HCT116 (cell line): Measurements from ENCODE around the gene BZW2. TPM values are rescaled to one million over a fixed set of nuclear protein-coding genes. Genes with fewer than 3 reads are reported as not detected.

Experiments used
- ATAC-seq: fragments of 200-7000 bp; cut with Tn5 transposase; 2 replicates; pipeline ENCODE4 v1.9.1; 2020; ENCODE audit warnings: mild to moderate bottlenecking, moderate library complexity
- BruUV-seq: library from RNA; stranded (reverse); fragments of 400-500 nt; replicated peaks from 2 replicates; lab custom pipeline; 2021; lab: Mats Ljungman, UMichigan
- CTCF ChIA-PET: fragments of 300-600 bp; sonication (Branson Sonifier 250); formaldehyde crosslinking; loops from one replicate; lab custom pipeline; 2021; ENCODE audit warnings: antibody characterized with exemption; lab: Charles Lee
- POLR2A ChIA-PET: fragments of 300-600, 350-600 bp; sonication (Branson Sonifier 250); formaldehyde crosslinking; loops from one replicate; lab custom pipeline; 2021; ENCODE audit warnings: antibody characterized with exemption; lab: Charles Lee
- RAD21 ChIA-PET, 2 experiments: fragments of 300-600 bp; sonication (Branson Sonifier 250); formaldehyde crosslinking; loops; one replicate each; lab custom pipeline; 2023; ENCODE audit warnings: low total read pairs in 2 of 2; ENCODE audit not compliant: uncharacterized antibody in 2 of 2, unreplicated experiment in 2 of 2, low non-redundant PET in 1 of 2; lab: Charles Lee
- DNase-seq: peaks from one replicate; pipeline ENCODE4 v3.0.0-alpha.2; 2010; ENCODE audit warnings: low read depth, low spot score
- H2AFZ ChIP-seq: fragments of 200-600 bp; shearing (Covaris generic), sonication (generic); 2 replicates; pipeline ENCODE4 v1.6.1; 2017; ENCODE audit warnings: low read depth, mixed run types, mixed read lengths, antibody characterized with exemption, low read length; ENCODE audit not compliant: poor library complexity, severe bottlenecking
- H3K27ac ChIP-seq: 2 replicates; pipeline ENCODE4 v1.5.1; 2012; ENCODE audit warnings: low read depth, low read length
- H3K27me3 ChIP-seq: fragments of 200-600 bp; sonication (generic); 2 replicates; pipeline ENCODE4 v1.6.1; 2016; ENCODE audit warnings: mixed run types, low read length, mixed read lengths; ENCODE audit not compliant: insufficient read depth
- H3K36me3 ChIP-seq, 2 experiments: fragments of 200-500 bp in 1 of 2; fragments of 200-600 bp in 1 of 2; sonication (Bioruptor generic) in 1 of 2; sonication (generic) in 1 of 2; 2 replicates each; pipeline versions ENCODE4 v1.5.1 to v1.6.1; 2014 to 2016; ENCODE audit warnings: low read length in 2 of 2, inconsistent platforms in 1 of 2, mixed read lengths in 1 of 2, mixed run types in 1 of 2; ENCODE audit not compliant: insufficient read depth in 2 of 2, control insufficient read depth in 1 of 2
- H3K4me1 ChIP-seq, 2 experiments: fragments of 200-600 bp in 1 of 2; sonication (generic) in 1 of 2; 2 replicates each; pipeline versions ENCODE4 v1.5.1 to v1.6.1; 2012 to 2017; ENCODE audit warnings: low read length in 2 of 2, inconsistent platforms in 1 of 2, mild to moderate bottlenecking in 1 of 2, mixed read lengths in 1 of 2, mixed run types in 1 of 2, moderate library complexity in 1 of 2; ENCODE audit not compliant: insufficient read depth in 2 of 2, control insufficient read depth in 1 of 2
- H3K4me2 ChIP-seq: fragments of 200-600 bp; sonication (generic); 2 replicates; pipeline ENCODE4 v1.6.1; 2017; ENCODE audit warnings: mixed run types, low read length, mixed read lengths
- H3K4me3 ChIP-seq, 2 experiments: fragments of 200-600 bp in 1 of 2; sonication (generic) in 1 of 2; replicated peaks in 1 of 2; 2 replicates each; pipeline ENCODE4 v1.5.1; 2011 to 2016; ENCODE audit warnings: low read length in 2 of 2, control low read depth in 1 of 2, low read depth in 1 of 2, mild to moderate bottlenecking in 1 of 2, mixed read lengths in 1 of 2, mixed run types in 1 of 2
- H3K79me2 ChIP-seq: fragments of 200-600 bp; sonication (generic); 2 replicates; pipeline ENCODE4 v1.6.1; 2017; ENCODE audit warnings: mild to moderate bottlenecking, mixed run types, low read length, moderate library complexity, mixed read lengths; ENCODE audit not compliant: insufficient read depth
- H3K9ac ChIP-seq: fragments of 200-600 bp; sonication (generic); 2 replicates; pipeline ENCODE4 v1.6.1; 2016; ENCODE audit warnings: low read length, mixed read lengths
- H3K9me2 ChIP-seq: fragments of 200-600 bp; sonication (generic), shearing (Covaris generic); 2 replicates; pipeline ENCODE4 v1.6.1; 2017; ENCODE audit warnings: mixed run types, mild to moderate bottlenecking, moderate library complexity; ENCODE audit not compliant: insufficient read depth
- H3K9me3 ChIP-seq, 2 experiments: fragments of 200-500 bp in 1 of 2; fragments of 200-600 bp in 1 of 2; sonication (Bioruptor generic) in 1 of 2; sonication (generic) in 1 of 2; 2 replicates each; pipeline ENCODE4 v1.6.1; 2014 to 2017; ENCODE audit warnings: low read length in 2 of 2, mixed read lengths in 2 of 2, inconsistent platforms in 1 of 2, low read depth in 1 of 2, mild to moderate bottlenecking in 1 of 2, mixed run types in 1 of 2, moderate library complexity in 1 of 2; ENCODE audit not compliant: control insufficient read depth in 1 of 2, insufficient read depth in 1 of 2
- H4K20me1 ChIP-seq: fragments of 200-600 bp; sonication (generic), shearing (Covaris generic); 2 replicates; pipeline ENCODE4 v1.6.1; 2017; ENCODE audit warnings: mixed run types, mild to moderate bottlenecking, moderate library complexity; ENCODE audit not compliant: insufficient read depth
- CBX3 ChIP-seq: IDR thresholded peaks from 2 replicates; pipeline ENCODE4 v1.6.1; 2012; ENCODE audit warnings: low read depth
- CEBPB ChIP-seq: IDR thresholded peaks from 2 replicates; pipeline ENCODE4 v1.6.1; 2012; ENCODE audit warnings: low read depth
- ELF1 ChIP-seq: IDR thresholded peaks from 2 replicates; pipeline ENCODE4 v1.6.1; 2012; ENCODE audit warnings: low read depth, borderline replicate concordance
- EZH2 ChIP-seq: fragments of 200-600 bp; sonication (generic); IDR thresholded peaks from 2 replicates; pipeline ENCODE4 v1.6.1; 2017; ENCODE audit warnings: antibody characterized with exemption, mixed run types
- EZH2phosphoT487 ChIP-seq: fragments of 200-600 bp; IDR thresholded peaks from 2 replicates; pipeline ENCODE4 v1.6.1; 2018; ENCODE audit warnings: antibody characterized with exemption, borderline replicate concordance
- FOSL1 ChIP-seq: IDR thresholded peaks from 2 replicates; pipeline ENCODE4 v1.6.1; 2012; ENCODE audit warnings: low read depth
- JUND ChIP-seq: IDR thresholded peaks from 2 replicates; pipeline ENCODE4 v1.6.1; 2012
- POLR2A ChIP-seq: IDR thresholded peaks from 2 replicates; pipeline ENCODE4 v1.7.0; 2011; ENCODE audit warnings: borderline replicate concordance; ENCODE audit not compliant: insufficient read depth, insufficient read length; ENCODE audit errors: extremely low read depth
- RAD21 ChIP-seq: IDR thresholded peaks from 2 replicates; pipeline ENCODE4 v1.6.1; 2012; ENCODE audit warnings: low read depth, mild to moderate bottlenecking
- SP1 ChIP-seq: IDR thresholded peaks from 2 replicates; pipeline ENCODE4 v1.6.1; 2012; ENCODE audit warnings: low read depth
- intact Hi-C: fragments of 100-400 bp; cut with micrococcal nuclease; formaldehyde crosslinking; loops from 2 replicates; pipeline ENCODE4 v1.10.0; 2022
- total RNA-seq: library from RNA; stranded (reverse); gene quantifications from one replicate; pipeline ENCODE4 v1.2.1, GENCODE V29; 2021; ENCODE audit not compliant: unreplicated experiment
- TF ChIP-seq, protein P1 (sequence below): IDR thresholded peaks from 2 replicates; pipeline ENCODE4 v1.6.1; 2012; ENCODE audit warnings: low read depth
- TF ChIP-seq, protein P2 (sequence below): IDR thresholded peaks from 2 replicates; pipeline ENCODE4 v1.6.1; 2012
- TF ChIP-seq, protein P3 (sequence below): IDR thresholded peaks from 2 replicates; pipeline ENCODE4 v1.6.1; 2011; ENCODE audit warnings: mild to moderate bottlenecking, low read length, moderate library complexity; ENCODE audit not compliant: insufficient replicate concordance; ENCODE audit errors: extremely low read depth

The BZW2 gene
- total RNA-seq, 1 experiment from 2014 or later, result 119 TPM

- TF ChIP-seq EZH2 (no peak), SP1 (no peak), RAD21 (no peak), POLR2A (no peak), CBX3 (no peak), FOSL1 (no peak), CEBPB (no peak)
- TF ChIP-seq, protein P1, sequence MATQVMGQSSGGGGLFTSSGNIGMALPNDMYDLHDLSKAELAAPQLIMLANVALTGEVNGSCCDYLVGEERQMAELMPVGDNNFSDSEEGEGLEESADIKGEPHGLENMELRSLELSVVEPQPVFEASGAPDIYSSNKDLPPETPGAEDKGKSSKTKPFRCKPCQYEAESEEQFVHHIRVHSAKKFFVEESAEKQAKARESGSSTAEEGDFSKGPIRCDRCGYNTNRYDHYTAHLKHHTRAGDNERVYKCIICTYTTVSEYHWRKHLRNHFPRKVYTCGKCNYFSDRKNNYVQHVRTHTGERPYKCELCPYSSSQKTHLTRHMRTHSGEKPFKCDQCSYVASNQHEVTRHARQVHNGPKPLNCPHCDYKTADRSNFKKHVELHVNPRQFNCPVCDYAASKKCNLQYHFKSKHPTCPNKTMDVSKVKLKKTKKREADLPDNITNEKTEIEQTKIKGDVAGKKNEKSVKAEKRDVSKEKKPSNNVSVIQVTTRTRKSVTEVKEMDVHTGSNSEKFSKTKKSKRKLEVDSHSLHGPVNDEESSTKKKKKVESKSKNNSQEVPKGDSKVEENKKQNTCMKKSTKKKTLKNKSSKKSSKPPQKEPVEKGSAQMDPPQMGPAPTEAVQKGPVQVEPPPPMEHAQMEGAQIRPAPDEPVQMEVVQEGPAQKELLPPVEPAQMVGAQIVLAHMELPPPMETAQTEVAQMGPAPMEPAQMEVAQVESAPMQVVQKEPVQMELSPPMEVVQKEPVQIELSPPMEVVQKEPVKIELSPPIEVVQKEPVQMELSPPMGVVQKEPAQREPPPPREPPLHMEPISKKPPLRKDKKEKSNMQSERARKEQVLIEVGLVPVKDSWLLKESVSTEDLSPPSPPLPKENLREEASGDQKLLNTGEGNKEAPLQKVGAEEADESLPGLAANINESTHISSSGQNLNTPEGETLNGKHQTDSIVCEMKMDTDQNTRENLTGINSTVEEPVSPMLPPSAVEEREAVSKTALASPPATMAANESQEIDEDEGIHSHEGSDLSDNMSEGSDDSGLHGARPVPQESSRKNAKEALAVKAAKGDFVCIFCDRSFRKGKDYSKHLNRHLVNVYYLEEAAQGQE, result no peak
- TF ChIP-seq, protein P2, sequence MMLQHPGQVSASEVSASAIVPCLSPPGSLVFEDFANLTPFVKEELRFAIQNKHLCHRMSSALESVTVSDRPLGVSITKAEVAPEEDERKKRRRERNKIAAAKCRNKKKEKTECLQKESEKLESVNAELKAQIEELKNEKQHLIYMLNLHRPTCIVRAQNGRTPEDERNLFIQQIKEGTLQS, result no peak
- TF ChIP-seq, all 23 proteins: peak for 0
These were observed 94.6 kb downstream of the BZW2 start (continued) for GRCh38 chr7:16740623-16740953.

DNA sequence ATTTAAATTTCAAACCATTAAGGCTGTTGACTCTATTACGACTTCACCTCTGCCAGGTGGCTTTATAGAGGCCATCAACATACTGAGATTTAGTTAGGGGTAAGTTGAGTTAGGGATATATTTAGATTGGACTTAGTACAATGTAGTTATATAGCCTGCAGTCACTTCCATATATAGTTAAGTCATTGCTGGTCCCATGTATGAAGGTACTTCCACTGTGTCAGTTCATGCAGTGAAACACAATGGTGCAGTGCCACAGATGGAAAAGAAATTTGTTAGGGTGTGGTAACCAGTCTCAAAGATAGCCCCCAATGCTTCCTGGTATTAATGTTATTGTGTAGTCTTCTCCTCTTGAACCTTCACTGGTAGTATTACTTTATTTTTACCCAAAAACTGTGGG, 95.0 kb downstream of the BZW2 start:
- ChIA-PET CTCF (no interaction called here), RAD21 (no interaction called here), POLR2A (no interaction called here)
- no peak for DNase-seq
- TF ChIP-seq ELF1, result no peak
- no peak for TF ChIP-seq JUND
- TF ChIP-seq EZH2phosphoT487, result no peak
- TF ChIP-seq, protein P3, sequence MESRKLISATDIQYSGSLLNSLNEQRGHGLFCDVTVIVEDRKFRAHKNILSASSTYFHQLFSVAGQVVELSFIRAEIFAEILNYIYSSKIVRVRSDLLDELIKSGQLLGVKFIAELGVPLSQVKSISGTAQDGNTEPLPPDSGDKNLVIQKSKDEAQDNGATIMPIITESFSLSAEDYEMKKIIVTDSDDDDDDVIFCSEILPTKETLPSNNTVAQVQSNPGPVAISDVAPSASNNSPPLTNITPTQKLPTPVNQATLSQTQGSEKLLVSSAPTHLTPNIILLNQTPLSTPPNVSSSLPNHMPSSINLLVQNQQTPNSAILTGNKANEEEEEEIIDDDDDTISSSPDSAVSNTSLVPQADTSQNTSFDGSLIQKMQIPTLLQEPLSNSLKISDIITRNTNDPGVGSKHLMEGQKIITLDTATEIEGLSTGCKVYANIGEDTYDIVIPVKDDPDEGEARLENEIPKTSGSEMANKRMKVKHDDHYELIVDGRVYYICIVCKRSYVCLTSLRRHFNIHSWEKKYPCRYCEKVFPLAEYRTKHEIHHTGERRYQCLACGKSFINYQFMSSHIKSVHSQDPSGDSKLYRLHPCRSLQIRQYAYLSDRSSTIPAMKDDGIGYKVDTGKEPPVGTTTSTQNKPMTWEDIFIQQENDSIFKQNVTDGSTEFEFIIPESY, result no peak
- intact Hi-C loops, result no loop called here
- H4K20me1 ChIP-seq, result no peaks in the 10 kb centered on the region
- H3K9me2 ChIP-seq, result no peaks in the 10 kb centered on the region
- H3K9ac ChIP-seq, result no peak overlapping the region
- no peaks in the 10 kb centered on the region for H3K79me2 ChIP-seq
- H3K9me3 ChIP-seq, result no peaks in the 10 kb centered on the region
- H3K36me3 ChIP-seq, result no peaks in the 10 kb centered on the region
- no peak overlapping the region for H3K4me2 ChIP-seq
- no peak for ATAC-seq
- no peak overlapping the region for H3K4me3 ChIP-seq
- H2AFZ ChIP-seq, result no peak overlapping the region
- no peaks in the 10 kb centered on the region for H3K27me3 ChIP-seq
- peaks cover 0 to 14% of the 10 kb centered on the region in 2 experiments; a peak in 2 of 4 replicates for H3K4me1 ChIP-seq
- H3K27ac ChIP-seq, result no peak overlapping the region
- no TSS peak for BruUV-seq
